SJSA1 (cell line): ENCODE measurements around the gene SCAMP1. TPM values are rescaled to one million over a fixed set of nuclear protein-coding genes. Genes with fewer than 3 reads are reported as not detected.
"Not testable (repeated sequence)": the region's sequence is repeated elsewhere in the genome, so short reads cannot be mapped to it uniquely, and the experiment has no call there.

Source experiments
- DNase-seq, 2 experiments: peaks; one replicate each; pipeline ENCODE4 v3.0.0-alpha.2; 2015 to 2020; ENCODE audit warnings: low spot score in 2 of 2, low read depth in 1 of 2
- H3K27ac ChIP-seq: fragments of 250-450 bp; sonication (Bioruptor Pico); 2 replicates; pipeline ENCODE4 v1.5.1; 2020; ENCODE audit warnings: mild to moderate bottlenecking, moderate library complexity
- H3K27me3 ChIP-seq: fragments of 250-450 bp; sonication (Bioruptor Pico); replicated peaks from 2 replicates; pipeline ENCODE4 v1.5.1; 2020; ENCODE audit warnings: mild to moderate bottlenecking, moderate library complexity
- H3K36me3 ChIP-seq: fragments of 250-450 bp; sonication (Bioruptor Pico); 2 replicates; pipeline ENCODE4 v1.5.1; 2020; ENCODE audit warnings: mild to moderate bottlenecking
- H3K4me1 ChIP-seq: fragments of 250-450 bp; sonication (Bioruptor Pico); replicated peaks from 2 replicates; pipeline ENCODE4 v1.6.1; 2021; ENCODE audit warnings: mild to moderate bottlenecking
- H3K4me3 ChIP-seq: fragments of 250-450 bp; sonication (Bioruptor Pico); 2 replicates; pipeline ENCODE4 v1.5.1; 2020; ENCODE audit warnings: mild to moderate bottlenecking
- H3K9me3 ChIP-seq: fragments of 250-450 bp; sonication (Bioruptor Pico); replicated peaks from 2 replicates; pipeline ENCODE4 v1.5.1; 2020; ENCODE audit warnings: mild to moderate bottlenecking
- total RNA-seq: library from RNA; depleted of rRNA; stranded (reverse); fragments of >200 nt; shearing (Covaris generic); gene quantifications from 2 replicates; pipeline ENCODE4 v1.2.3, GENCODE V29; 2014

The SCAMP1 gene
- total RNA-seq, 1 experiment from 2014 or later = 42.3 TPM

DNA sequence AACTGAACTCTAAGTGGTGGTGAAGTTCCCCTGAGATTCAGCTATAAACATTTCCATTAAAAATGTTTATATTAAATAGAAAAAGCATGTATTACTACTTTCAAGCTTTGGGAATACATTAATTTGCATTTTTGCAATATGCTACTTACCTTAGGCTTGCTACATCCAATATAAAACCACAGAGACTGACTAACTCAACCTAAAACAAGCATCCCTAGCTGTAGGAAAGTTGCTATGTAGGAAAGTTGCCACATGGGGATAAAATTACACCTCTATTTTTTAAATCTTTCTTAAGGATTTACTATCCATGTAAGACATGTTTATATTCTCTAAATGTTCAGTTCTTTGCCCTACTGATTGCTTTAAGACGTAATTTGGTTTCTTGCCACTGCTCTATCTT lies 12.8 kb downstream of the SCAMP1 start:
- H3K4me3 ChIP-seq = no peak overlapping the region
- no peaks in the 10 kb centered on the region for H3K4me1 ChIP-seq
- DNase-seq = no peak
- no peaks in the 10 kb centered on the region for H3K36me3 ChIP-seq
- H3K27me3 ChIP-seq = no peaks in the 10 kb centered on the region
- H3K9me3 ChIP-seq = no peaks in the 10 kb centered on the region
- H3K27ac ChIP-seq = no peak overlapping the region

DNA sequence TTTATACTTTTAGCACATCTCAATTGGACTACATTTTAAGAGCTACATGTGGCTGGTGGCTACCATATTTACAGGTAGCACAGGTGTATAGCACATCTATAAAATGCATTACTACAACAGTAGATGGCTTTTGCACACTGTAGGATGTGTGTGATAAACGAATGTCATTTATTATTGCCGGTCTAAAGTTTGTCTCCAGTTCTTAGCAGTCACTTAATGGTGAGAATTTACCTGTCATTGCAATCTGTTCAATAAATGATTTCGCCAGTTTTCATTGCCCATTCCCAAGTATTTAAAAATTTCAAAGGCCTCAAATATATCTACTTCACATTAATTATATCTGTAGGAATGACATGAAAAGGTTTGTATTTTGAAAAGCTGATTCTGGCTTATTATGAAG lies 15.9 kb downstream of the SCAMP1 start:
- DNase-seq = no peak
- no peaks in the 10 kb centered on the region for H3K36me3 ChIP-seq
- no peak overlapping the region for H3K4me3 ChIP-seq
- no peak overlapping the region for H3K27ac ChIP-seq
- no peaks in the 10 kb centered on the region for H3K27me3 ChIP-seq
- H3K9me3 ChIP-seq = no peaks in the 10 kb centered on the region
- no peaks in the 10 kb centered on the region for H3K4me1 ChIP-seq

DNA sequence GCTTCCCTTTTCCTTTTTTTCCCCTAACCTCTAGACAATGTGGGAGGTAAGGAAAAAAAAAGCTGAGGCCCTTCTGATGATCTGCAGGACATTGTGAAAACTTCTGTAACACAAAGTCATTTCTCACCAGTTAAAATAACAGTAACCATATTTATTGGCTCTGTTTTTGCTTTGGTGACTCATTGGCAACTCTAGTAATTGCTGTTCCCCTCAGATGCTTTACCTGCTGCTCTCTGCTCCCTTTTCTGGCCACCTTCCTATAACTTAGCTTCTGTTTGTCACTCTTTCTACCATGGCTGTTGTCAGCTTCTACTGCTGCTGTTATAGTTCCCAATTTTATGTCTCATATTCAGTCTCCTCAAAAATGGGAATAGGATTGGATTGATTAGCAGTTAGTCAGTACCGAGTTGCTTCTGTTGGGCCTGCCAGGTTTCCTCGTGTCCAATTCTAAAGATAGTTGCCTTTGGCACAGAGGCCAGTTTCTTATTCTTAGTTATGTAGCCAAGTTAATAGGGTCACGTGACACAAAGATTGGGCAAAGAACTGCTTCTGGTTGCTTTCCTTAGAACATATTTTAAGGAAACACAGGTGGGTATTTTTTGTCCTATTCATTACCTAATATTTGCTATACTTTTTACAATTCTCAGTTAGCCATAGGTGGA lies 16.8 kb downstream of the SCAMP1 start:
- H3K27me3 ChIP-seq = no peaks in the 10 kb centered on the region
- DNase-seq = no peak
- no peak overlapping the region for H3K4me3 ChIP-seq
- H3K27ac ChIP-seq = no peak overlapping the region
- H3K36me3 ChIP-seq = no peaks in the 10 kb centered on the region
- no peaks in the 10 kb centered on the region for H3K4me1 ChIP-seq
- no peaks in the 10 kb centered on the region for H3K9me3 ChIP-seq

DNA sequence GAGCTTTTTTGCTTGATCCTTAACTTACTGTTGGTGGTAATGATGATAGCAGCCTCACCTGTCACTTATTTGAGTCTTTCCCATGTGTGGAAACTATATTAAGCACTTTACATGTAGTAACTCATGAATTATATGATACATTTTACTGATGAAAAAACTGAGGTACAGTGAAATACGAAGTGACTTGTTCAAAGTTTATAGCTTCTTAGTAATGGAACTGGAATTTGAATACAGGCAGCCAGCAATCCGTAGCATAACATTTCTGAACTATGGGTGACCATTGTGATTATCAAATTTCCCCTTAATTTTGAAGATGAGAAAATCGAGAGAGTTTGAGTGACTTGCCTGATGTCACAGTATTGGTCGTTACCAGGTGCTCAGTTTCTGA lies 17.3 kb downstream of the SCAMP1 start:
- no peak overlapping the region for H3K27ac ChIP-seq
- H3K4me3 ChIP-seq = no peak overlapping the region
- no peaks in the 10 kb centered on the region for H3K9me3 ChIP-seq
- H3K27me3 ChIP-seq = no peaks in the 10 kb centered on the region
- H3K4me1 ChIP-seq = no peaks in the 10 kb centered on the region
- DNase-seq = no peak
- no peaks in the 10 kb centered on the region for H3K36me3 ChIP-seq

DNA sequence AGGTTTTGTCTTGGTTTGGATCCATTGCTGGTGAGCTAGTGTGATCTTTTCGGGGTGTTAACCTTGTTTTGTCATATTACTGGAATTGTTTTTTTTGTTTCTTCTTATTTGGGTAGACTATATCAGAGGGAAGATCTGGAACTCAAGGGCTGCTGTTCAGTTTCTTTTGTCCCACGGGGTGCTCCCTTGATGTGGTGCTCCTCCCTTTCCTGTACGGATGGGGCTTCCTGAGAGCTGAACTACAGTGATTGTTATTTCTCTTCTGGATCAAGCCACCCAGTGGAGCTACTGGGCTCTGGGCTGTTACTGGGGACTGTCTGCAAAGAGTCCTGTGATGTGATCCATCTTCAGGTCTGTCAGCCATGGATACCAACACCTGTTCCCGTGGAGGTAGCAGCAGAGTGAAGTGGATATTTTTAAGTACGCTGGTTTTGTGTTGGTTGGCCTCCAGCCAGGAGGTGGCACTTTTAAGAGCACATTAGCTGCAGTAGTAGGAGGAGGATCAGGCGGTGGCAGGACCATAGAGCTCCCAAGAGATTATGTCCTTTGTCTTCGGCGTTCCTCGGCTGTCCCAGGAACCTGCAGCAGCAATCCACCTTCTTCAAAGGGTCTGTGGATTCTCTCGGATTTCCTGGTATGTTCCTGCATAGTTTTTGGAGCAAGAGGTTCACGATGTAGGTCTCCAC lies 27.2 kb downstream of the SCAMP1 start:
- Histone ChIP-seq H3K9me3 (no peaks in the 10 kb centered on the region; the same call in 1 of the 2 replicates), H3K36me3 (no peaks in the 10 kb centered on the region)
- DNase-seq = no peak

DNA sequence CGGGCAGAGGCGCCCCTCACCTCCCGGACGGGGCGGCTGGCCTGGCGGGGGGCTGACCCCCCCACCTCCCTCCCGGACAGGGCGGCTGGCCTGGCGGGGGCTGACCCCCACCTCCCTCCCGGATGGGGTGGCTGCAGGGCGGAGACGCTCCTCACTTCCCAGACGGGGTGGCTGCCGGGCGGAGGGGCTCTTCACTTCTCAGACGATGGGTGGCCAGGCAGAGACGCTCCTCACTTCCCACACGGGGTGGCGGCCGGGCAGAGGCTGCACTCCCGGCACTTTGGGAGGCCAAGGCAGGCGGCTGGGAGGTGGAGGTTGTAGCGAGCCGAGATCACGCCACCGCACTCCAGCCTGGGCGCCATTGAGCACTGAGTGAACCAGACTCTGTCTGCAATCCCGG lies 30.9 kb downstream of the SCAMP1 start:
- not testable (repeated sequence) for H3K36me3 ChIP-seq, H3K4me1 ChIP-seq, H3K27ac ChIP-seq, DNase-seq, H3K27me3 ChIP-seq, H3K4me3 ChIP-seq, H3K9me3 ChIP-seq

More for the DNA sequence above, 27.2 kb downstream of the SCAMP1 start:
- no peaks in the 10 kb centered on the region for H3K27me3 ChIP-seq
- H3K4me3 ChIP-seq = no peak overlapping the region
- no peak overlapping the region for H3K27ac ChIP-seq
- no peaks in the 10 kb centered on the region for H3K4me1 ChIP-seq

DNA sequence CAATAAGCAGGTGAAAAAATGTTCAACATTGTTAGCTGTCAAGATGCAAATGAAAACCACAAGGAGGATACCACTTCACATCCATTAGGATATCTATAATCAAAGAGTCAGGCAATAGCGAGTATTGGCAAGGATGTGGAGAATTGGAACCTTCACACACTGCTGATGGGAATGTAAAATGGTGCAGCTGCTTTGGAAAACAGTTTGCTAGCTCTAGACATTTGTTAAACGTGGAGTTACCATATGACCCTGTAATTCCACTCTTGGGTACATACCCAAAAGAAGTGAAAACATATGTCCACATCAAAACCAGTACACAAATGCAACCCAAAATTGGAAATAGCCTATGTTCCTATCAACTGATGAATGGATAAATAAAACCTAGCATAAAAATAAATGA lies 37.4 kb downstream of the SCAMP1 start:
- no peak overlapping the region for H3K4me3 ChIP-seq
- H3K36me3 ChIP-seq = no peaks in the 10 kb centered on the region
- no peak overlapping the region for H3K27ac ChIP-seq
- no peak for DNase-seq
- H3K27me3 ChIP-seq = no peaks in the 10 kb centered on the region
- no peaks in the 10 kb centered on the region for H3K4me1 ChIP-seq
- no peaks in the 10 kb centered on the region for H3K9me3 ChIP-seq

DNA sequence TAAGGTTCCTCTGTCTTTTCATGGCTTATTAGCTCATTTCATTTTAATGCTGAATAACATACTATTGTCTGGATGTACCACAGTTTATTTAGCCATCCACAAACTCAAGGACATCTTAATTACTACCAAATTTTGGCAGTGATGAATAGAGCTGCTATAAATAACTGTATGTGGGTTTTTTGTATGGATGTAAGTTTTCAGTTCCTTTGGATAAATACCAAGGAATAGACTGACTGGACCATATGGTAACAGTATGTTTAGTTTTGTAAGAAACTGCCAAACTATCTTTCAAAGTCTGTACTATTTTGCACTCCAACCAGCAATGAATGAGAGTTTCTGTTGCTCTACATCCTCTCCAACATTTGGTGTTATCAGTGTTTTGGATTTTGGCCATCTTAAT lies 38.7 kb downstream of the SCAMP1 start:
- H3K4me1 ChIP-seq = no peaks in the 10 kb centered on the region
- H3K9me3 ChIP-seq = no peaks in the 10 kb centered on the region
- no peaks in the 10 kb centered on the region for H3K27me3 ChIP-seq
- no peak for DNase-seq
- H3K4me3 ChIP-seq = no peak overlapping the region
- no peak overlapping the region for H3K27ac ChIP-seq
- H3K36me3 ChIP-seq = no peaks in the 10 kb centered on the region

DNA sequence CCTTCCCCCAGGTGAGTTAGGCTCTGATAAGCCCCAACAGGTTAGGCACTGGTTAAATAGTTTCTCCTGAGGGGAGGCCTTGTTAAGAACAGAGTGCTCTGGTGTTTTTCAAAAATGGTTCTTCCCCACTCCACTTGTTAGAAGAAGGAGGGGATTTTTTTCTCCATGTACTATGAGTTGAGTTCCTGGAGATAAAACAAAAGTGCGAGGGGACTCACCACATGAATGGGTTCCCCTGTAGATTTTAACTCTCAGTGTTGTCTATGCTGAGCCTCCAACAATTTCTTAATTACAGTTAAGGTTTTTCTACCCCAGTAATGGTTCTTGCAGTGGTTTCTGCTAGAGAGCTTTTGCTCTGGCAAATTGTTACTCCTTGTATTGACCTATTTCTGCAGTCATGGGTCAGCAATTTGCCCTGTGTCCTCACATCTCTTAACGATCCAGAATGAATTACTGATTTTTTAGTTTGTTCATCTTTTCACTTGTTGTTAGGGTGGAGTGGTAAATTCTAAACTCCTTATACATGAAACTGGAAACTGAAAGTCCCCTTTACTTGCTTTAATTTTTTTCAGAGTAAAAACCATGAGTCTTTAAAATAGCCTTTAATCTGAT lies 44.4 kb downstream of the SCAMP1 start:
- Histone ChIP-seq H3K9me3 (no peaks in the 10 kb centered on the region), H3K4me1 (peaks cover 18% of the 10 kb centered on the region), H3K4me3 (no peak overlapping the region), H3K27me3 (no peaks in the 10 kb centered on the region), H3K36me3 (0 out of 2 replicates have a peak, but pooled peaks cover 3% of the 10 kb centered on the region), H3K27ac (no peak overlapping the region)
- DNase-seq = no peak

DNA sequence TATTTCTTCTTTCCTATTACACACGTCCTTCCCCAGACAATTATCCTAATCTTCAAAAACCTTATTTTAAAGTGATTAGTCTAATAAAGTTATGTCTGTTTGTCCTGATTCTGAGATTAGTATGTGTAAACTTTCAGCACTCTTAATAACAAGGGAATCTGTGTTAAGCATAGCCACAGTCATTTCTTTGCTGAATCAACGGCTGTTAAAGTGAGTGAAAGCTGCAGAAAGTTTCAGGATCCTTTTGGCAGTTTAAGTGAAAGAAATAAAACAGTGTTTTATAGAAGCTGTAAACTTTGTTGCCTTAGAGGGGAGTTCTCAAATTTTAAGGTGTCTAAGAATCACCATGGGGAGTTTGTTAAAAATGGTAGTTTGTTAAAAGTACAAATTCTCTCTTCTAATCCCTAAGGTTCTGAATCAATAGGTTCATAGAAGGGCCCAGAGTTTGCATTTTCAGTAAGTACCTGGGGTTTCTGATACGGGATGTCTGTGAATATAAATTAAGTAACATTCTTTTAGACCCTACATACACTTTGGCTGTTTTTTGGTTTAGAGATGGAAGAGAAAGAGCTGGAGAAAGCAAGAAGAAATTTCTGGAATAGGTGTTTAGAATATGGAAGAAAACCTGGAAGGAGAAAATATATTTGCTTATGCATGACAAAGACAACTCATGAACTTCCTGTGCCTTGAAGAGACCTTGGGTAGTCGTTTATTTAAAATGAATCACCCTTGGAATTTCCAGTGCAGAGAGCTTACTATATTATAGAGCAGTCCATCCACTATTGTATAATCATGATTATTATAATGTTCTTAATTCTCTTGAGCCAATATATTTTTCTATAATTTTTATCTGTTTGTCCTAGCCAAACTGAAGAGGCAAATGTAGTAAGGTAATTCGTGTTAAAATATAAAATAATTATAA lies 45.7 kb downstream of the SCAMP1 start:
- Histone ChIP-seq H3K27ac (peak overlapping the region; percentile 39), H3K4me1 (peaks cover 18% of the 10 kb centered on the region), H3K4me3 (no peak overlapping the region), H3K36me3 (0 out of 2 replicates have a peak, but pooled peaks cover 3% of the 10 kb centered on the region), H3K27me3 (no peaks in the 10 kb centered on the region), H3K9me3 (no peaks in the 10 kb centered on the region)
- DNase-seq = peak in 1 of 2 experiments; percentile 26

DNA sequence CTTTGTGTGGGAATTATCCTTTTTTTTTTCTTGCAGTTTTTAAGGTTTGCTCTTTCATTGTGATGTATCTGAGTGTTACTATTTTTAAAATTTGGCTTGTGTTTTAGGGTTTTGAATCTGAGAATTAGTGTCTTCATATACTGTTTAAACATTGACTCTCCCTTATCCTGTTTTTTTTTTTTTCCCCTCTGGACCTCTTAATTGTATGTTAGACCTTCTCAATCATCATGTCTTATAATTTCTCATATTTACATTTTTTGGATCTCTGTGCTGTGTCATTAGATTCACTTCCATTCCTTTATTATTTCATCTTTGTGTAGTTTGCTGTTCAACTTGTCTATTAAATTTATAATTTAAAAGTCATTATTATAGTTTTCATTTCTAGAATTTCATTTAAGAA lies 47.0 kb downstream of the SCAMP1 start:
- Histone ChIP-seq H3K27ac (no peak overlapping the region), H3K4me3 (no peak overlapping the region), H3K4me1 (peaks cover 18% of the 10 kb centered on the region), H3K36me3 (0 out of 2 replicates have a peak, but pooled peaks cover 3% of the 10 kb centered on the region), H3K9me3 (no peaks in the 10 kb centered on the region), H3K27me3 (no peaks in the 10 kb centered on the region)
- DNase-seq = no peak

DNA sequence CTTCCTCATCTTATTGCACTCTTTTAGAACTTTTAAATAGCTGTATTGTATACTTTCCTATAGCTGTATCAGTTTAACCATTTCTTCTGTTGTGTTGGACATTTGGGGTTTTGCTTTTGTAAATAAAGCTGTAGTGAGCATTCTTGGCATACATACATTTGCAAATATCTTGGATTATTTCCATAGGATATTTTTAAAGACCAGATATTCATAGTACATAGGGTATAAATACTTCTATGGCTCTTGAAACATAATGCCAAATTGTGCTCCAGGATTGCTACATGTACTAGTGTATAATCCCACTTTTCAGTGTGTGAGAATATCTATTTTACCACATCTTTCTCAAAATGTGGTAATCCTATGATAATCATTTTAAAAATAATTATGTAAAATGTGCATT lies 51.2 kb downstream of the SCAMP1 start:
- Histone ChIP-seq H3K4me1 (peaks cover 6% of the 10 kb centered on the region), H3K4me3 (no peak overlapping the region), H3K27ac (no peak overlapping the region), H3K9me3 (no peaks in the 10 kb centered on the region), H3K27me3 (no peaks in the 10 kb centered on the region), H3K36me3 (no peaks in the 10 kb centered on the region)
- no peak for DNase-seq

DNA sequence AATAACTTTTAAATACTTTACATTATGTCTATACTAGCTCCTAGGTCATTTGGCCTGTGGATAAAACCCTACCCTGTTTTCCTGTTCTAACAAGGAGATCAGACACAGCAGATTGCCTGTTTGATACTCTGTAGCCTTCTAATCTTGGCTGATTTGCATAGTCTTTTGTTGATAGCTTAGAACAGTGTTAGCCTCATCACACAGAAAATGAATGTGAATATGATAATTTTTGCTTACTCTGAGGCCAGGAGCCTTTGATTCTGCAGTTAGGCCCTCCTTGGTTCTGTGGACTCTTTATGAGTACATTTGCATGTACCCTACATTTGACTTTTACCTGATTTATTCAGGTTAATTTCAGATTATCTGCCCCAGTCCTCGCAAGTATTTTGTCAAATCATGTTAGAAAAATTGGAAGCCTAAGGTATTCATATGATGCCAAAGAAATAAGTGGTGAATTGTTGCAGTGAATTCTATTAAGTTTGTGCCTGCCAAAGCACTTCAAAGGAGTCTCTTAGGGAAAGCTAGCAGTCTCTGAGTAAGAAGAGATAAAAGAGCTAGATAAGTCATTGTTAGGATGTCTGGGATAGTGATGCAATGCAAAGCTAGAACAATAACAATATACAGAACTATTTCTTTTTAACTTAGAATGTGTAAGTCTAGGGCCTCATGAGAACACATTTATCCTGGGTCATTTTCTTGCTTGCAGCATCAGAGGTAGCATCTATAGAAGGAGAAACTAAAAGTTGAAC lies 56.4 kb downstream of the SCAMP1 start:
- Histone ChIP-seq H3K4me3 (no peak overlapping the region), H3K36me3 (no peaks in the 10 kb centered on the region), H3K27me3 (no peaks in the 10 kb centered on the region), H3K4me1 (no peaks in the 10 kb centered on the region), H3K9me3 (no peaks in the 10 kb centered on the region), H3K27ac (no peak overlapping the region)
- DNase-seq = no peak
